IMR-90 (cell line): ENCODE measurements around the gene AGT. TPM values are rescaled to one million over a fixed set of nuclear protein-coding genes. Genes with fewer than 3 reads are reported as not detected.

Source experiments
- ATAC-seq: fragments of 200-7000 bp; cut with Tn5 transposase; 2 replicates; pipeline ENCODE4 v1.9.1; 2020; ENCODE audit warnings: low read depth, mild to moderate bottlenecking, moderate library complexity
- BruUV-seq: library from RNA; stranded (reverse); fragments of 400-500 nt; replicated peaks from 2 replicates; lab custom pipeline; 2021; lab: Mats Ljungman, UMichigan
- CTCF ChIA-PET: fragments of 300-600 bp; formaldehyde crosslinking; extraction: SDS; loops from one replicate; lab custom pipeline; 2021; ENCODE audit warnings: antibody characterized with exemption; lab: Yijun Ruan, JAX
- POLR2A ChIA-PET: fragments of 300-600 bp; sonication (Branson Sonifier 250); formaldehyde crosslinking; loops from one replicate; lab custom pipeline; 2022; ENCODE audit warnings: antibody characterized with exemption; ENCODE audit not compliant: unreplicated experiment; lab: Charles Lee
- DNase-seq: peaks from one replicate; pipeline ENCODE4 v3.0.0; 2013
- H2AFZ ChIP-seq: replicated peaks from 2 replicates; pipeline ENCODE3; 2013; ENCODE audit warnings: low read length, mild to moderate bottlenecking; ENCODE audit not compliant: poor library complexity
- H2AK5ac ChIP-seq: 2 replicates; pipeline ENCODE4 v1.6.1; 2013; ENCODE audit warnings: low read depth, low read length, inconsistent platforms
- H2AK9ac ChIP-seq: replicated peaks from 2 replicates; pipeline ENCODE3; 2013; ENCODE audit warnings: mild to moderate bottlenecking, low read depth, low read length, moderate library complexity; ENCODE audit not compliant: poor library complexity
- H2BK120ac ChIP-seq: 2 replicates; pipeline ENCODE4 v1.6.1; 2013; ENCODE audit warnings: low read depth, low read length, inconsistent platforms
- H2BK15ac ChIP-seq: 3 replicates; pipeline ENCODE4 v1.6.1; 2013; ENCODE audit warnings: low read depth, low read length, inconsistent platforms
- H2BK20ac ChIP-seq: 2 replicates; pipeline ENCODE4 v1.6.1; 2013; ENCODE audit warnings: low read depth, mild to moderate bottlenecking, inconsistent platforms, low read length, moderate library complexity
- H2BK5ac ChIP-seq: 2 replicates; pipeline ENCODE4 v1.6.1; 2013; ENCODE audit warnings: mild to moderate bottlenecking, low read depth, low read length, inconsistent platforms; ENCODE audit not compliant: poor library complexity, severe bottlenecking
- H3K14ac ChIP-seq: replicated peaks from 2 replicates; pipeline ENCODE4 v1.6.1; 2013; ENCODE audit warnings: low read depth, low read length, inconsistent platforms
- H3K18ac ChIP-seq: 2 replicates; pipeline ENCODE4 v1.6.1; 2013; ENCODE audit warnings: low read depth, low read length, control low read depth
- H3K23ac ChIP-seq: 2 replicates; pipeline ENCODE4 v1.6.1; 2013; ENCODE audit warnings: low read depth, low read length, inconsistent platforms
- H3K27ac ChIP-seq: 2 replicates; pipeline ENCODE4 v1.5.1; 2013; ENCODE audit warnings: mild to moderate bottlenecking, control low read depth, low read length; ENCODE audit not compliant: insufficient read depth
- H3K27me3 ChIP-seq: 2 replicates; pipeline ENCODE4 v1.6.1; 2013; ENCODE audit warnings: low read length; ENCODE audit not compliant: control insufficient read depth, insufficient read depth
- H3K36me3 ChIP-seq: 2 replicates; pipeline ENCODE4 v1.6.1; 2013; ENCODE audit warnings: low read length, mixed read lengths; ENCODE audit not compliant: control insufficient read depth, insufficient read depth
- H3K4ac ChIP-seq: 2 replicates; pipeline ENCODE4 v1.6.1; 2013; ENCODE audit warnings: low read depth, low read length, inconsistent platforms
- H3K4me1 ChIP-seq: 2 replicates; pipeline ENCODE4 v1.6.1; 2013; ENCODE audit warnings: low read length, mixed read lengths; ENCODE audit not compliant: control insufficient read depth, insufficient read depth
- H3K4me2 ChIP-seq: 2 replicates; pipeline ENCODE4 v1.6.1; 2013; ENCODE audit warnings: low read depth, mild to moderate bottlenecking, control low read depth, low read length, moderate library complexity
- H3K4me3 ChIP-seq: 2 replicates; pipeline ENCODE4 v1.5.1; 2013; ENCODE audit warnings: low read depth, mild to moderate bottlenecking, control low read depth, low read length, moderate library complexity; ENCODE audit not compliant: insufficient read depth
- H3K56ac ChIP-seq: 2 replicates; pipeline ENCODE4 v1.6.1; 2013; ENCODE audit warnings: low read length, inconsistent platforms; ENCODE audit not compliant: insufficient read depth; ENCODE audit errors: extremely low read depth
- H3K79me1 ChIP-seq, 2 experiments: 2 replicates each; pipeline ENCODE4 v1.6.1; 2013; ENCODE audit warnings: low read length in 2 of 2, inconsistent platforms in 1 of 2, low read depth in 1 of 2
- H3K9ac ChIP-seq: 2 replicates; pipeline ENCODE4 v1.6.1; 2013; ENCODE audit warnings: low read depth, low read length, control low read depth
- H3K9me1 ChIP-seq: 2 replicates; pipeline ENCODE4 v1.6.1; 2013; ENCODE audit warnings: low read length, inconsistent platforms; ENCODE audit not compliant: insufficient read depth
- H3K9me3 ChIP-seq: 2 replicates; pipeline ENCODE4 v1.6.1; 2013; ENCODE audit warnings: low read length; ENCODE audit not compliant: control insufficient read depth, insufficient read depth
- H4K20me1 ChIP-seq: 2 replicates; pipeline ENCODE4 v1.6.1; 2013; ENCODE audit warnings: low read length, inconsistent platforms; ENCODE audit not compliant: insufficient read depth
- H4K5ac ChIP-seq: 2 replicates; pipeline ENCODE4 v1.6.1; 2013; ENCODE audit warnings: mild to moderate bottlenecking, low read depth, low read length, control low read depth
- H4K8ac ChIP-seq, 2 experiments: 2 replicates each; pipeline ENCODE4 v1.6.1; 2013; ENCODE audit warnings: low read depth in 2 of 2, low read length in 2 of 2, control low read depth in 1 of 2, inconsistent platforms in 1 of 2
- H4K91ac ChIP-seq: 2 replicates; pipeline ENCODE4 v1.6.1; 2013; ENCODE audit warnings: low read depth, low read length, inconsistent platforms; ENCODE audit not compliant: insufficient read depth
- BHLHE40 ChIP-seq: fragments of 150-350 bp; IDR thresholded peaks from 2 replicates; pipeline ENCODE4 v1.6.1; 2016; ENCODE audit warnings: mild to moderate bottlenecking, low read depth, low read length
- CHD1 ChIP-seq: IDR thresholded peaks from 2 replicates; pipeline ENCODE4 v1.6.1; 2012; ENCODE audit warnings: low read depth, low read length, improper control_type of control experiment
- FOS ChIP-seq: fragments of 150-350 bp; IDR thresholded peaks from 2 replicates; pipeline ENCODE4 v1.6.1; 2016; ENCODE audit warnings: low read depth, low read length
- MAFK ChIP-seq: IDR thresholded peaks from 2 replicates; pipeline ENCODE4 v1.6.1; 2012; ENCODE audit warnings: low read depth, low read length, improper control_type of control experiment
- MAZ ChIP-seq: IDR thresholded peaks from 2 replicates; pipeline ENCODE4 v1.6.1; 2012; ENCODE audit warnings: low read depth, mild to moderate bottlenecking, low read length, improper control_type of control experiment, moderate library complexity, borderline replicate concordance
- NFE2L2 ChIP-seq: fragments of 150-350 bp; IDR thresholded peaks from 2 replicates; pipeline ENCODE4 v1.6.1; 2016; ENCODE audit warnings: low read depth, mild to moderate bottlenecking, low read length
- POLR2A ChIP-seq: IDR thresholded peaks from 2 replicates; pipeline ENCODE4 v1.6.1; 2012; ENCODE audit warnings: mild to moderate bottlenecking, low read depth, low read length
- RAD21 ChIP-seq: IDR thresholded peaks from 2 replicates; pipeline ENCODE4 v1.6.1; 2012; ENCODE audit warnings: low read length, improper control_type of control experiment
- RCOR1 ChIP-seq: IDR thresholded peaks from 2 replicates; pipeline ENCODE4 v1.6.1; 2012; ENCODE audit warnings: mild to moderate bottlenecking, low read length, improper control_type of control experiment; ENCODE audit not compliant: insufficient replicate concordance
- RFX5 ChIP-seq: IDR thresholded peaks from 2 replicates; pipeline ENCODE4 v1.8.0; 2012; ENCODE audit warnings: low read depth, mild to moderate bottlenecking, low read length, moderate library complexity
- SMC3 ChIP-seq: fragments of 150-350 bp; IDR thresholded peaks from 2 replicates; pipeline ENCODE4 v1.6.1; 2016; ENCODE audit warnings: low read depth, mild to moderate bottlenecking, antibody characterized with exemption, low read length, moderate library complexity
- USF2 ChIP-seq: fragments of 150-350 bp; IDR thresholded peaks from 2 replicates; pipeline ENCODE4 v1.6.1; 2017; ENCODE audit warnings: mild to moderate bottlenecking, antibody characterized with exemption, low read length, low read depth
- WGBS, 2 experiments: methylation state at CpG; one replicate each; pipeline versions ENCODE4 v1.1.5 to v1.1.7; 2013; ENCODE audit warnings: missing lambda C conversion rate in 2 of 2; ENCODE audit not compliant: insufficient read length in 1 of 2; ENCODE audit errors: extremely low coverage in 2 of 2; 5-methylcytosine and 5-hydroxymethylcytosine counted together
- dilution Hi-C: fragments of 300-500 bp; cut with HindIII; formaldehyde crosslinking; loops from one replicate; pipeline ENCODE4 v1.14.3; 2018; ENCODE audit warnings: low sequenced_read_pairs; ENCODE audit not compliant: unreplicated experiment
- in situ Hi-C: fragments of 300-500 bp; cut with MboI; formaldehyde crosslinking; loops from 3 replicates; pipeline ENCODE4 v1.14.3; 2019; ENCODE audit warnings: low sequenced_read_pairs, inconsistent platforms, mixed read lengths
- intact Hi-C: fragments of 100-400 bp; cut with micrococcal nuclease; formaldehyde crosslinking; loops from 2 replicates; pipeline ENCODE4 v1.10.0; 2022
- polyA plus RNA-seq, 3 experiments: library from polyadenylated mRNA; depleted of rRNA; stranded (reverse); fragments of >200 nt; gene quantifications; 2 replicates each; pipeline ENCODE4 v1.2.3, GENCODE V29; 2012; ENCODE audit warnings: low replicate concordance in 1 of 3
- total RNA-seq: library from RNA; depleted of rRNA; stranded (reverse); fragments of >200 nt; gene quantifications from 2 replicates; pipeline ENCODE4 v1.2.3, GENCODE V29; 2012
- TF ChIP-seq, protein P1 (sequence below): conservative IDR thresholded peaks from 2 replicates; pipeline ENCODE4 v1.5.1; 2012; ENCODE audit warnings: mild to moderate bottlenecking, low read depth, low read length, improper control_type of control experiment
- TF ChIP-seq, protein P2 (sequence below): fragments of 150-350 bp; IDR thresholded peaks from 2 replicates; pipeline ENCODE4 v1.6.1; 2016; ENCODE audit warnings: low read depth, mild to moderate bottlenecking, low read length, moderate library complexity, borderline replicate concordance

The AGT gene
- total and polyA plus RNA-seq, 2 of the 4 experiments (the other 2 are of a cell fraction) = 0.18 to 0.34 TPM

DNA sequence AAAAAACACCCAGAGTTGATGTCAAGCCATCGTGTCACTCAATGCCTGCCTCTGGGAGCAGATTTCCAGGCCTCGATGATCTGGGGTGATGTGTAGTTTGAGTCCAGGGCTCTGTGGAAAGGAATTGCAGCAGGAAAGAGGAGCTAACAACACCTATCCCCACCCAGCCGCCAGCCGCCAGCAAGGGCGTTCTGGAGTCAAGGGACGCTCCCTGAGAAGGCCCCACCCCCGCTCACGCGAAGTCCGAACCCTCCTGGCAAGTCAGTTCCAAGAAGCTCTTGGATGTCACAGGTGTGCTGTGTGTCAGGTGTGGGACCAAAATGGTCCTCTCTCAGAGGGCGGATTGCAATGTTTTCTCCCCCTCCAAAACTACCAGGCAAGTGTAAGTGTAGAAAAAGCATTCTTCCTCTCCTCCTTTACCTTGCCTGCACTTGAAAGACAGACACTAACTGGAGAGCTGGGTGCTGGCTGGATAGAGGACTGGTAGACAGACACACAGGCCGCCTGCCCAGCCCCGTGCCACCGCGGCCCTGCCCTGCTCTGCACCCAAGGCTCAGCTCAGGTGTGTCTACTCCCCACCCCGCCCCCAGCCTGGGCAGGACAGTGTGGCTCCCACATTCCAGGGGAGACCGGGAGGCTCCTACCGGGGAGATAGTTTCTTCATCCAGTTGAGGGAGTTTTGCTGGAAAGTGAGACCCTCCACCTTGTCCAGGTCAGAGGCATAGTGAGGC, 8.5 kb downstream of the AGT start:
- no peak overlapping the region for H4K8ac ChIP-seq
- H3K27ac ChIP-seq = no peak overlapping the region
- in situ Hi-C loops = no loop called here
- H2BK5ac ChIP-seq = no peak overlapping the region
- H3K9ac ChIP-seq = no peak overlapping the region
- H2AFZ ChIP-seq = no peak overlapping the region
- H3K4me1 ChIP-seq = no peaks in the 10 kb centered on the region
- ChIA-PET CTCF (no interaction called here), POLR2A (no interaction called here)
- H2AK9ac ChIP-seq = peak overlapping the region; percentile 19
- no peak overlapping the region for H3K23ac ChIP-seq
- no peak overlapping the region for H4K5ac ChIP-seq
- intact Hi-C loops = no loop called here
- no peak overlapping the region for H3K18ac ChIP-seq
- whole genome bisulfite sequencing, 2 experiments = 93% methylated on average over 3 of the region's 18 CpGs; no CpG with 5 or more reads in 1 of the 2 experiments
- H2BK20ac ChIP-seq = no peak overlapping the region
- no peak overlapping the region for H3K14ac ChIP-seq
- ATAC-seq (no peak), DNase-seq (no peak)
- TF ChIP-seq, protein P1, sequence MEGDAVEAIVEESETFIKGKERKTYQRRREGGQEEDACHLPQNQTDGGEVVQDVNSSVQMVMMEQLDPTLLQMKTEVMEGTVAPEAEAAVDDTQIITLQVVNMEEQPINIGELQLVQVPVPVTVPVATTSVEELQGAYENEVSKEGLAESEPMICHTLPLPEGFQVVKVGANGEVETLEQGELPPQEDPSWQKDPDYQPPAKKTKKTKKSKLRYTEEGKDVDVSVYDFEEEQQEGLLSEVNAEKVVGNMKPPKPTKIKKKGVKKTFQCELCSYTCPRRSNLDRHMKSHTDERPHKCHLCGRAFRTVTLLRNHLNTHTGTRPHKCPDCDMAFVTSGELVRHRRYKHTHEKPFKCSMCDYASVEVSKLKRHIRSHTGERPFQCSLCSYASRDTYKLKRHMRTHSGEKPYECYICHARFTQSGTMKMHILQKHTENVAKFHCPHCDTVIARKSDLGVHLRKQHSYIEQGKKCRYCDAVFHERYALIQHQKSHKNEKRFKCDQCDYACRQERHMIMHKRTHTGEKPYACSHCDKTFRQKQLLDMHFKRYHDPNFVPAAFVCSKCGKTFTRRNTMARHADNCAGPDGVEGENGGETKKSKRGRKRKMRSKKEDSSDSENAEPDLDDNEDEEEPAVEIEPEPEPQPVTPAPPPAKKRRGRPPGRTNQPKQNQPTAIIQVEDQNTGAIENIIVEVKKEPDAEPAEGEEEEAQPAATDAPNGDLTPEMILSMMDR = no peak
- TF ChIP-seq CHD1 (no peak), FOS (no peak), SMC3 (no peak), RFX5 (no peak), MAFK (no peak), MAZ (no peak), RAD21 (no peak), POLR2A (no peak), BHLHE40 (no peak), USF2 (no peak), RCOR1 (no peak), NFE2L2 (no peak)
- TF ChIP-seq, protein P2, sequence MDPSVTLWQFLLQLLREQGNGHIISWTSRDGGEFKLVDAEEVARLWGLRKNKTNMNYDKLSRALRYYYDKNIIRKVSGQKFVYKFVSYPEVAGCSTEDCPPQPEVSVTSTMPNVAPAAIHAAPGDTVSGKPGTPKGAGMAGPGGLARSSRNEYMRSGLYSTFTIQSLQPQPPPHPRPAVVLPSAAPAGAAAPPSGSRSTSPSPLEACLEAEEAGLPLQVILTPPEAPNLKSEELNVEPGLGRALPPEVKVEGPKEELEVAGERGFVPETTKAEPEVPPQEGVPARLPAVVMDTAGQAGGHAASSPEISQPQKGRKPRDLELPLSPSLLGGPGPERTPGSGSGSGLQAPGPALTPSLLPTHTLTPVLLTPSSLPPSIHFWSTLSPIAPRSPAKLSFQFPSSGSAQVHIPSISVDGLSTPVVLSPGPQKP = no peak
- no peak overlapping the region for H3K4me3 ChIP-seq
- H4K20me1 ChIP-seq = no peaks in the 10 kb centered on the region
- H2AK5ac ChIP-seq = no peak overlapping the region
- no peaks in the 10 kb centered on the region for H3K36me3 ChIP-seq
- H3K4ac ChIP-seq = no peak overlapping the region
- no TSS peak for BruUV-seq
- H2BK120ac ChIP-seq = no peak overlapping the region
- no peaks in the 10 kb centered on the region for H3K9me3 ChIP-seq
- H4K91ac ChIP-seq = no peak overlapping the region
- dilution Hi-C loops = no loop called here
- H3K27me3 ChIP-seq = peaks cover 6% of the 10 kb centered on the region
- H2BK15ac ChIP-seq = no peak overlapping the region
- H3K79me1 ChIP-seq = no peaks in the 10 kb centered on the region
- no peak overlapping the region for H3K56ac ChIP-seq
- H3K4me2 ChIP-seq = no peak overlapping the region
- H3K9me1 ChIP-seq = no peaks in the 10 kb centered on the region
